Left ventricle myocardium inferior (tissue), 1 donor: Measurements from ENCODE around the gene AUP1. TPM values are rescaled to one million over a fixed set of nuclear protein-coding genes. Genes with fewer than 3 reads are reported as not detected.

Experiments
- DNase-seq: peaks from one replicate; pipeline ENCODE4 v3.0.0-alpha.2; 2020
- H3K27ac ChIP-seq: fragments of 200-600 bp; replicated peaks from 2 replicates; pipeline ENCODE4 v1.8.0; 2021
- H3K27me3 ChIP-seq: fragments of 200-600 bp; 2 replicates; pipeline ENCODE4 v1.8.0; 2021; ENCODE audit warnings: low read depth
- H3K36me3 ChIP-seq: fragments of 200-600 bp; 2 replicates; pipeline ENCODE4 v1.8.0; 2021
- H3K4me1 ChIP-seq: fragments of 200-600 bp; 2 replicates; pipeline ENCODE4 v1.8.0; 2021
- H3K4me3 ChIP-seq: fragments of 200-600 bp; 2 replicates; pipeline ENCODE4 v1.8.0; 2021; ENCODE audit warnings: mild to moderate bottlenecking, moderate library complexity
- H3K9me3 ChIP-seq: fragments of 200-600 bp; replicated peaks from 2 replicates; pipeline ENCODE4 v1.8.0; 2021
- intact Hi-C: fragments of 100-400 bp; cut with micrococcal nuclease; formaldehyde crosslinking; loops from one replicate; pipeline ENCODE4 v1.11.0; 2022
- total RNA-seq: library from RNA; stranded (reverse); fragmentation: NEBNext Ultra II Directional; extraction: Animal tissue kit (Norgen Biotek cat#: 25700); gene quantifications from one replicate; pipeline ENCODE4 v1.2.1, GENCODE V29; 2021
- TF ChIP-seq, protein P1 (sequence below): fragments of 200-600 bp; IDR thresholded peaks from 2 replicates; pipeline ENCODE4 v1.8.0; 2021; ENCODE audit warnings: antibody characterized with exemption, mild to moderate bottlenecking, borderline replicate concordance
- donor health status: DM: no; HTN: yes; CAD: no; lungs with severe emphysema.

Gene AUP1
- total RNA-seq, 1 donor from 2014 or later = 46.9 TPM

- no peak for DNase-seq
- Histone ChIP-seq H3K9me3 (no peaks in the 10 kb centered on the region), H3K4me1 (peaks cover 39% of the 10 kb centered on the region), H3K36me3 (no peaks in the 10 kb centered on the region), H3K27me3 (peaks cover 97% of the 10 kb centered on the region), H3K27ac (no peak overlapping the region), H3K4me3 (no peak overlapping the region)
- intact Hi-C loops = no loop called here
- TF ChIP-seq, protein P1, sequence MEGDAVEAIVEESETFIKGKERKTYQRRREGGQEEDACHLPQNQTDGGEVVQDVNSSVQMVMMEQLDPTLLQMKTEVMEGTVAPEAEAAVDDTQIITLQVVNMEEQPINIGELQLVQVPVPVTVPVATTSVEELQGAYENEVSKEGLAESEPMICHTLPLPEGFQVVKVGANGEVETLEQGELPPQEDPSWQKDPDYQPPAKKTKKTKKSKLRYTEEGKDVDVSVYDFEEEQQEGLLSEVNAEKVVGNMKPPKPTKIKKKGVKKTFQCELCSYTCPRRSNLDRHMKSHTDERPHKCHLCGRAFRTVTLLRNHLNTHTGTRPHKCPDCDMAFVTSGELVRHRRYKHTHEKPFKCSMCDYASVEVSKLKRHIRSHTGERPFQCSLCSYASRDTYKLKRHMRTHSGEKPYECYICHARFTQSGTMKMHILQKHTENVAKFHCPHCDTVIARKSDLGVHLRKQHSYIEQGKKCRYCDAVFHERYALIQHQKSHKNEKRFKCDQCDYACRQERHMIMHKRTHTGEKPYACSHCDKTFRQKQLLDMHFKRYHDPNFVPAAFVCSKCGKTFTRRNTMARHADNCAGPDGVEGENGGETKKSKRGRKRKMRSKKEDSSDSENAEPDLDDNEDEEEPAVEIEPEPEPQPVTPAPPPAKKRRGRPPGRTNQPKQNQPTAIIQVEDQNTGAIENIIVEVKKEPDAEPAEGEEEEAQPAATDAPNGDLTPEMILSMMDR = no peak
These were observed 16.5 kb downstream of the AUP1 start for GRCh38 chr2:74512744-74513604.

DNA sequence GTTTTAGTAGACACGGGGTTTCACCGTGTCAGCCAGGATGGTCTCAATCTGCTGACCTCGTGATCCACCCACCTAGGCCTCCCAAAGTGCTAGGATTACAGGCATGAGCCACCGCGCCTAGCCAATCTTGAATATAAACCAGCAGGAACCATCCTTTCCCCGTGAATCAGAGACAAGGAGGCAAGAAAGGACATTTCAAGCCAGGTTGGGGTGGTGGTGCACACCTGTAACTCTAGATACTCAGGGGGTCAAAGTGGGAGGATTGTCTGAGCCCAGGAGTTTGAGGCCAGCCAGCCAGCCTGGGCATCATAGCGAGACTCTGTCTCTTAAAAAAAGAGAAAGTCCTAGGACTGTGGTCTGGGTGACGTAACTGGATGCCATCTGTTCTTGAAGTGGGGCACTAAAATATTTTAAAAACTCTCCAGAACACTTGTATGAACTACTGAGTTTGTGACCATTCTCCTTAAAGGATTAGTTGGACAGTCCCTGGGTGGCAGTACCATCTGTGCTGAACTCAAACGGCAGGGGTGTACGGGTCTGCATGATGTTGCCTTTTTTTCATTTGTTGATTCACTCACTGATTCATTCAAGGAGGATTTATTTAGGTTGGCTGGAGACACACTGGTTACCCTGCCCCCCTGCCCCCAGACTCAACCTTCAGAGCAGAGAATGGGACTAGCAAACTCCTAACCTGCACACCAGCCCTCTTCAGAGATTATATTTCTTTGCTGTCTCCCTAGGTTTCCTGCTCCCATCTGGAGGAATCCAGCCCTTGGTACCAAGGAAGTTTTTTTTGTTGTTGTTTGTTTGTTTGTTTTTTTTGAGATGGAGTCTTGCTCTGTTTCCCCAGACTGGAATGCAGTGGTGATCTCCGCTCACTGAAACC, 18.2 kb downstream of the AUP1 start:
- intact Hi-C loops = no loop called here

GRCh38 chr2:74510272-74510671, 19.2 kb downstream of the AUP1 start:
- Histone ChIP-seq H3K9me3 (no peaks in the 10 kb centered on the region), H3K4me1 (peaks cover 49% of the 10 kb centered on the region), H3K36me3 (peaks cover 11% of the 10 kb centered on the region), H3K27me3 (peaks cover 83% of the 10 kb centered on the region), H3K4me3 (no peak overlapping the region), H3K27ac (no peak overlapping the region)
- no peak for DNase-seq
- intact Hi-C loops = no loop called here
- TF ChIP-seq, protein P1 = no peak

More for the DNA sequence above, 18.2 kb downstream of the AUP1 start:
- Histone ChIP-seq H3K4me1 (peaks cover 49% of the 10 kb centered on the region), H3K36me3 (peaks cover under 1% of the 10 kb centered on the region), H3K4me3 (no peak overlapping the region), H3K9me3 (no peaks in the 10 kb centered on the region), H3K27ac (no peak overlapping the region), H3K27me3 (peaks cover 83% of the 10 kb centered on the region)
- TF ChIP-seq, protein P1 = no peak
- DNase-seq = no peak

GRCh38 chr2:74507926-74508520, 21.5 kb downstream of the AUP1 start:
- Histone ChIP-seq H3K9me3 (no peaks in the 10 kb centered on the region), H3K4me3 (peak overlapping the region; percentile 80), H3K36me3 (peaks cover 21% of the 10 kb centered on the region), H3K27me3 (peaks cover 83% of the 10 kb centered on the region), H3K27ac (peak overlapping the region; percentile 99), H3K4me1 (peaks cover 53% of the 10 kb centered on the region)
- intact Hi-C loops = no loop called here
- TF ChIP-seq, protein P1 = no peak
- no peak for DNase-seq
